Superior temporal gyrus (tissue), 1 donor: Measurements from ENCODE around the gene ULK4.

Source experiments
- DNase-seq: peaks from one replicate; pipeline ENCODE4 v3.0.0-alpha.2; 2016; ENCODE audit errors: extremely low spot score

Gene ULK4

DNA sequence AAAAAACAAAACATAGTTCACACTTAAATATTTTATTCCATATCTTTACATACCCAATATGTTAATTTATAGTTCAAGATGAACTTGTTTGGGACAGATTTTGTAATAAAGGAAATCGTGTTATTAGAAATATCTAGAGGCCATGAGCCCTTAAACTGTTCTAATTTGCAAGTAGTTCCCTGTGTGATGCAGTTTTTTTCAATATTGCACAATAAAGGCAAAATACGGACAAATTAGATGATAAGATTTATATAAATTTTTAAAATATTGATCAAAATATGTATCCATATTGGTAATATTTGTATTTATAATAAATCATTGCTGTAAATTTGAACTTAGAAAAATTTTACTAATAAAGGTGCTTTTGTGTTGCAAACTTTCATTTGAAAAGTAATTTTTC, 738.8 kb downstream of the ULK4 start:
- DNase-seq = no peak

DNA sequence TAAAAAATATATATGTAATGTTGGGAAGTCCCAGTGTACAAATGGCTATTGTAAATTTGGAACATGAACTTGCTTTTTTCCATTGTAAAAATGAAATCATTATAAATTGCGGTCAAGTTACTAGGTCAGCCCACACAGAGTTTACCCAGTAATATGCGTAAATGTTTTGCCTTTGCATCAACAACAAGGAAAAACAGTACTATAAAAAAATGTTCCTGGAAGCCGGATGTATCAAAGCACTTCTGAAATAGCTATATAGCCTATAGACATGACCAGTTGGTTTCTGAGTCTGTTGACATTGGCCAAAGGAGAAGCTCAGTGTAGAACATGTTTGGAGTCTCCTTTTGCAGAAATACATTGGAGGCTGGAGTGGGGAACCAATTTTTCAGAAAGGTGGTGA, 739.4 kb downstream of the ULK4 start:
- no peak for DNase-seq

DNA sequence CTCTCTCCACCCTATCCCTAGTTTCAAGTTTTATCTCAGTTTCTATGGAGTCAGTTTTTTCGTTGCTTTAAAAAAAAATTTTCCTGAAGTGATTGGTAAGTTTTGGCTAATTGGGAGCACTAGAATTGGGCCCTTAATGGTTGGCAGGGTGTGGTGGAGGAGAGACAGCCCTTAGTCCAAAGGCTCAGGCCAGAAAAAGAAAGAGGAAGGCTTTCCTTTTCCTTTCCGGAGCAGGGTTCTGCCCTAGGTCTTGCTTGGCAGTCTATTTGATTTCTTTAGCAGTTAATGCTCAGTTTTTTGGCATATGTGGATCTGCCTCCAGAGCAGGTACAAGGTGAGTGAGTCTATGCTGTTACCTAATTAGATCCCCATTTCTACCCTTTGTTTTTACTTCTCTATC, 739.9 kb downstream of the ULK4 start:
- DNase-seq = no peak

DNA sequence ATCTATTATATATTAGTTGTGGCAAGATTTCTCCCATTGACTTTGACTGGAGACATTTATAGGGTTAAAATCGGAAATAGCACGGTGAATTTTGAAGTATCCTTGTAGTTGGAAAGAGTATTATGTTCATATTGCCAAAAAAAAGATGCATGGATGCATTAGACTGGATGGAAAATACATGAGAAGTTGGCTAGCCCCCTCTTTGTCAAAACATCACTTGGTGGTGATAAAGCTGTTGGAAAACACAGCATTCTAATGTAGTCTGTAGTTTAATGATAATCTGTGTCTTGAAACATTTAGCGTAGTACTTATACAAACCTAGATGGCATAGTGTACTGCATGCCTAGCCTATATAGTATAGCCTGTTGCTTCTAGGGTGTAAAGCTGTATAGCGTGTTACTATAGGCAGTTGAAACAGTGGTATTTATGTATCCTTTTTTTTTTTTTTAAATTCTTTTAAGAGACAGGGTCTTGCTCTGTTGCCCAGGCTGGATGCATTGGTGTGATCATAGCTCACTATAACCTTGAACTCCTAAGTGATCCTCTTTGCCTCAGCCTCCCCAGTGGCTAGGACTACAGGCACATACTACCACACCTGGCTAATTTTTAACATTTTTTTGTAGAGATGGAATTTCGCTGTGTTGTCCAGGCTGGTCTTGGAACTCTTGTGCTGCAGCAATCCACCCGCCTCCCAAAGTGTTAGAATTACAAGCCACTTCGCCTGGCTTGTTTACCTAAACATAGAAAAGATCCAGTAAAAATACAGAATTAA, 740.8 kb downstream of the ULK4 start:
- no peak for DNase-seq

DNA sequence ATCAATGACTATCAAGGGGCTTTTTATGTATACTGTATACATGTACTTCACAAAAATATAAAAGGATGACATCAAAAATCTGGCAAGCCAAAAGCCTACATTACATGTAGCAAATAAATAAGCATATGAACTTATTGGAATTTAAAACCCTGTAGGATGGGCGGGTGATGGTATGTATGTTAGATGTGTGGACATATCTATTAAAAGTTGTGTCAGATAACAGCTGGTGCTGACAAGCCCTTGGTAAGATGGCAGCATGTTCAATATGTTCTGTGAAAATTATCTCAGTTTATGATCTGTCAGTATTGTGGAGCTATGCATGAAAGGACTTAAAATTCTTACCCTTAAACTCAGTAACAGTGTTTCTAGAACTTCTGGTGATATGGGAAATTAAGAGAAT, 742.5 kb downstream of the ULK4 start:
- DNase-seq = no peak

DNA sequence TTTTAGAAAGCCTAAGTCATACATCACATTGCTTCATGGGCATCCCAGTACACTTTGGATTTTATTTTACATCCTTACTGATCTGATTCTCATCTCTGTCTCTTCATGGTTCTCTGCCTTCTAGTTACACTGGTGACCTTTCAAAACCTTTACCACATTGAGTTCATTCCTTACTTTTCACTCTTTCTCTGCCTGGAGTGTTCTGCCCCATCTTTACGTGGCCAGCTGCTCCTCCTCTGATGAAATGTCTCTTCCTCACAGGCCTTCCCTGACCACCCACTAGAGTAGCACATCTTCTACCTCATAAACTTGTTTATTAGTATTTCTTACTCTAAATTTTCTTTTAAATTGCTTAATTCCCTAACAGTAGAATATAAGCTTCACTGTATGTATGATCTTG, 744.9 kb downstream of the ULK4 start:
- no peak for DNase-seq

DNA sequence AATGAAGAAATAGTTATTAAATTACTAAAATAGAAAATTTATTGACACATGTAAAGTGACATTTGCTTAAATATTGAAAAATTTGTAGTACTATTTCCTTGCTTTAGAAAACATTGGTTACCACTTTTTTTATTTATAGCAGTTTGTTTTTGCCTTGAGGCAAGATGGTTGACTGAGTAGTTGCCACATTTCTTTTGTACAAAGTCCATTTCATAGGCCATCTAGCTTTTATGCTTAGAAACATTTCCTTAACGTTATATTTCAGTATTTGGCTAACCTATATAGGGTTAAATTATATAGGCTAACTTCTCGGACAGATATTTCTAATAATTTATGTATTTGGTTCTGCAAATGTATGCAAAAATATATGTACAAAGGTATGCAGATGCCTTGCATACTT, 745.5 kb downstream of the ULK4 start:
- DNase-seq = no peak

DNA sequence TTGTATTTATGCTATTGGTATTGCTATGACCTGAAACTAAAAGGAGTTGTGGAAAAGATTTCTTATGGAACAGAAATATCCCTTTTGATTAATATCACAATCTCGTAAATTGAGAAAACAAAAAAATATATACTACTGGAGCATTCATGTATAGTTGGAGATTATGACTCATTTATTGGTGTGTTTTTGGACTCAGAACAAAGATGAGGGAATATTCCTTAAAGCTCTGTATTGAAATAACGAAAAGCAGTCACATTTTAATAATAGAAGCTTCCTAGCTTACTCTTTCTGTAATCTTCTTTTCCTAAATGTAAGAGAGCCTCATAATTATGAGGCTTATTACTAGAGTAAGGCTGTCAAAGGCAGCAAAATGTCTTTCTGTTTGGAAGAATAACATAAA, 748.3 kb downstream of the ULK4 start:
- no peak for DNase-seq

DNA sequence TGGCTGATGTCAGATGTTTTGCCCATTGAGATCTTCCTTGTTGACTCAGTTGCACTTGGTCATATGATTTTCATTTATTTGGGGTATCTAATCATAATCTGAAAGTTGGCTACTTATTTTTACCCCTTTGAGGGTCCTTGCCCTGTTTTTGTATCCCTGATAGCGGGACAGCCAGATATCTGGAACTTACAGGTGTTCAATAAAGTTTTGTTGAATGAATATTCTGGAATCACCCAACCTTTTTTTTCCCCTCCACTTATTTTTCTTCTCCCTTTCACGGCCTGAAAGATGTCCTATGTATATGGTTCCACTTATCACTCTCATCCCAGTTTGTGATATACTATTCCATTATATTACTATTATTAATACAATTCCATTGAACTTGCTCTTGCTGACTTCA, 749.8 kb downstream of the ULK4 start:
- DNase-seq = no peak

DNA sequence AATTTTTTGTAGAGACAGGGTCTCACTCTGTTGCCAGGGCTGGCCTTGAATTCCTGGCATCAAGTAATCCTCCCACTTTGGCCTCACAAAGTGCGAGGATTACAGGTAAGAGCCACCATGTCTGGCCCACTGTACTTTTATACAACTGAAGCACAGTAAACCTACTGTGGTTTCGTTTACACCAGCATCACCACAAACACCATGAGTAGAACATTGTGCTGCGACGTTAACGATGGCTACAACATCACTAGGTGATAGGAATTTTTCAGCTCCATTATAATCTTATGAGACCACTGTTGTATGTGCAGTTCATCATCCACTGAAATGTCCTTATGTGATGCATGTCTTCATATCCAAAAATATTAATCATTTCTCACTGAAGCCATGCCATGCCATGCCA, 750.9 kb downstream of the ULK4 start:
- DNase-seq = no peak

DNA sequence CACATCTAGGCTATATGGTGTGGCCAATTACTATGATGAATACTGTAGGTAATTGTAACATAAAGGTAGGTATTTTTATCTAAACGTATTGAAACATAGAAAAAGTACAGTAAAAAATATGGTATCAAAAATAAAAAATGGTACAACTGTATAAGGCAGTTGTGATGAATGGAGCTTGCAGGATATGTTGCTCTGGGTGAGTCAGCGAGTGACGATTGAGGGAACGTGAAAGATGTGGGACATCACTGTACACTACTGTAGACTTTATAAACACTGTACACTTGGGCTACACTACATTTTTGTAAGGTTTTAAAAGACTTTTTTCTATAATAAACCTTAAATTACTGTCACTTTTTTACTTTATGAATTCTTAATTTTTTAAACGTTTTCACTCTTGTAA, 752.3 kb downstream of the ULK4 start:
- DNase-seq = no peak

DNA sequence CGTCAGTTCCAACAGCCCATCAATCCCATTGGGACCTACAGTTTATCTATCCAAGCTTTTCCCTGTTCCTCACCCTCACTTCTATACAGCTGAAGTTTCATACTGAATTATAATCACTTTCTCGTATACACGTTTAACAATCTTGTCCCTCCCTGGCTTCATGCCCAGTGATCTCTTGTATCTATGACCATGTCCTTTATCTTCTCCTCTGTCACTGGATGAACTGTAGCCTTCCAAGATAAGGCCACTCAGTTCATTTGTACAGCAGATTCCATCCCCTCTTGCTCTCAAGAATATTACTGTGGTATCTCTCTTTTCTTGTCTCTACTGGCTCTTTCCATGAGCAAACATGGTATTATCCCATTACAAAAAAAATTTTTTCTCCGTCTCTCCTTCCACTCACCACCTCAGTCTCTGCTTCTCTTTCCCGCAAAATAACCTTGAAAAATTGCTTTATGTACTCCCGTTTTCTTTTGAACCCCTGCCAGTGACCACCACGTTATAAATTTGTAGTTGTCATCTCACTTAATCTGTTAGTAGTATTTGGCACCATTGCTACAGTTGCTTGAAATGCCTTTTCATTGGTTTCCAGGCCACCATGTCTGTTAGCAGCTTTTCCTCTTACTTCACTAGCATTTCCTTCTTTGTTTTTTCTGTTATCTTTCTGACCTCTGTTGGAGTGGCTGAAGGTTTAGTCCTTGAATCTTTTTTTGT, 753.2 kb downstream of the ULK4 start:
- DNase-seq = no peak

DNA sequence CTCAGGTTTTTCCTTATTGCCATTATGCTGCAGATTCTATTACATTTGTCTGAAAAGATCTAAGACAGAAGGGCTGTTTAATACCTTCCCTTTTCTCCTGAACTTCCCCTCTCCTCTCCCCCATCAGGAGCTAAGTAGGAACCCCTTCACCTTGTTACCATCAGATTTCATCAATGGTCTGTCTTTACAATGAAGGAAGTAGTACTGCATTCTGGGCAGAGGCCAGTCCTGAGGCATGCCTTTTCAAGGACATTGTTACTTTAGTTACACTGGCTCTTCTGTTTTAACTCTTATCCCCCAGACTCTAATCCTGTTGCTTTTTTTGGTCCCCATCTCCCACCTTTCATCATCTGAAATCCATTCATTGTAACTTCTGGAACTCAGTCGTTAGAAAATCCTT, 754.5 kb downstream of the ULK4 start:
- no peak for DNase-seq

DNA sequence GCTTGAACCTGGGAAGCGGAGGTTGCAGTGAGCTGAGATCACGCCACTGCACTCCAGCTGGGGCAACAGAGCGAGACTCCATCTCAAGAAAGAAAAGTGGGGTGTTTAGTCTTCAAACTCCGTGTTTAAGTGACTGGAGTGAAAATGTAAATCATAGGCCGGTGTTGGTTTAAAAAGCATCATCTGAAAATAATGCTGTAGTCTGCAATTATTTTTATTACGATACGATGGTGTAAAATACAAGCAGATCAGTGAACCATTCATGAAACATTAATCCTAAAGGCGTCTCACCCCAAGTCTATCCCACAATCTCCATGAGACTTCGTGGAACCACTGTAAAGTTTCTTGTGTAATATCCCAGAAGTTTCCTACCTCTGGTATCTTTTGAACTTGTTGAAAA, 756.3 kb downstream of the ULK4 start:
- DNase-seq = no peak

DNA sequence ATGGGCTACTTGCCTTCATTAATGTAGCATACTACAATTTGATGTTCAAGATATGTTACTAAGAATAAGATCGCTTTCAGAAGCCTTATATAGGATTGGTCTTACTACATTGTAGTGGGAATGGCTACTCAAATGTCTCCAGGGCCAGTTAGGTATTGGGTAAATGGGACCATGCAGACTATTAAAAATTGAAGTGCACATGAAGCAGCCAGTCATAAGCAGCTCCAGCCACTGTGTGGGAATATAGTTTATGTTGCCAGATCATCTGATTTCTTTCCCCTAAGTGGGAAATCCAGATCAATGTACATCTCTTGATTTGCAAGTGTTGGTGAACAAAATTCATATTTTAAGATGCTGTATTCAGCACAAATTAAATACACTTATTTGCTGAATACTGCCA, 757.5 kb downstream of the ULK4 start:
- no peak for DNase-seq

DNA sequence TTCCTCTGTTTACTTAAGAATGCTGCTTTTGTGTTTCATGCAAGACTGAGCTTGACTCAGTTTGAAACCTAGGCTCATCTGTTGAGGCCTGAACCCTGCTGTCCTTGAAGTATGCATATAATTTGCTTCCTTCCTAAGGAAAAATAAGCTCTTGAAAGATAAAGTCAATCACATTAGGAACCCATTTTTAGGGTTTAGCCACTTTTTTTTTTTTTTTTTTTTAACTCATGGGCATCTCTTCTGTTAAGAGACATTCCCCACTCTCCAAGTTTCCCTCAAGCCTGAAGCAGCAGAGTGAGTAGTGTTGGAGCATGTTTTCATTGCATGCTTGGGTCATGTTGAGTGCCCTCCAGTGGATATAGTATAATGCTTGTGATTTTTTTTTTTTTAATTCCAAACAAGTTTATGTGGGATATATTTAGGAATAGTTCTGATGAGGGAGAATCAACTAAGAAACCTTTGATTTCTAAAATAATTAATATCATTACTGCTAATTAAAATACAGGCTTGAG, 759.0 kb downstream of the ULK4 start:
- peak; percentile 64 for DNase-seq

DNA sequence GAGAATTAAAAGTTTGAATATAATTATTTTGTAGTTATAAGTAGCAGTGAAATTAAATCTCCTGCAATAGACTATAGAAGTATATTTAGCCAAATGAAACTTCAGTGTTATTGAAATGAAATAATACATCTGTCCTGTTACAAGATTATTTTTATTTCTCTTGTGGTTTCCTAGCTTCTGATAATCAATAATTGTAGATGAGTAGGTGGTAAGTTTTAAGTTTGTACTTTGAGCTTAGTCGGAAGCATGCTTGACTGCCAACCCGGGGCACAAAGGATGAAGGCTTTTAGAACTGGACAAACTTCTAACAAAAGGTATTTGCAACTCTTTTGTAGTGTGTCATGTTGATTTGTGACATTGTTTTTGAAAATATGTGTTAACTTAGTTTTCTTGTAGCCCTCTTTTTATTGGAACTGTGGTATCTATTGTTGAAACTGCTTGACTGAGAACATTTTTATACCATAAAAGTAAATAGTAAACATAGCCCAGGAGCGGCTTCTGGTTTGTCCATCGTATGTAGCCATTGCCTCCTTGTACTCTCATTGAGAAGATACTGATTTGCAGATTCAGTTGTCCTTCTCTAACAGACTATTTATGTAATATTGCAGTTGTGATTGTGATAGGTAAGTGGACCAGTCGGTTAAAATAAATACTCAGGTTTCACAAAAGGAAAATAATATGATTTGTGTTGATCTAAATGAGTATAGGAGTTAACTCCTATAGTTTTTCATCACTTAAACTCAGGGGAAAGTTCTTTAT, 759.6 kb downstream of the ULK4 start:
- no peak for DNase-seq

DNA sequence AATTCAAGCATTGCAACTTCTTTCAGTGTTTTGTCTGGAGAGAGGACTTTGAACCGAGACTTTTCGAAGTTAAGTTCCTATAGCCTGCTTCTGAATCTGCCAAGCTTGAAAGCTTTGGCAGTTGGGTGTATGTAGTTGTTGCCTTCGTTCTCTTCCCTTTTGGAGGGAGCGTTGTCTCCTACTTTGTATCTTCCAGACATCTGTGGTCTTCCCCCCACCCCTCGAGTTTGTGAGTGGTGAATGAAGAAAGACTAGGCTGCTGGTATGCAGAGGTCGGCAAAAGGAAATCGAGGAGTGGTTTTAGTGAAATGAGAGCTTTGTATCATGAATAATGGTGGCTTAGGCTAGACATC, 761.3 kb downstream of the ULK4 start:
- DNase-seq = peak; percentile 55

DNA sequence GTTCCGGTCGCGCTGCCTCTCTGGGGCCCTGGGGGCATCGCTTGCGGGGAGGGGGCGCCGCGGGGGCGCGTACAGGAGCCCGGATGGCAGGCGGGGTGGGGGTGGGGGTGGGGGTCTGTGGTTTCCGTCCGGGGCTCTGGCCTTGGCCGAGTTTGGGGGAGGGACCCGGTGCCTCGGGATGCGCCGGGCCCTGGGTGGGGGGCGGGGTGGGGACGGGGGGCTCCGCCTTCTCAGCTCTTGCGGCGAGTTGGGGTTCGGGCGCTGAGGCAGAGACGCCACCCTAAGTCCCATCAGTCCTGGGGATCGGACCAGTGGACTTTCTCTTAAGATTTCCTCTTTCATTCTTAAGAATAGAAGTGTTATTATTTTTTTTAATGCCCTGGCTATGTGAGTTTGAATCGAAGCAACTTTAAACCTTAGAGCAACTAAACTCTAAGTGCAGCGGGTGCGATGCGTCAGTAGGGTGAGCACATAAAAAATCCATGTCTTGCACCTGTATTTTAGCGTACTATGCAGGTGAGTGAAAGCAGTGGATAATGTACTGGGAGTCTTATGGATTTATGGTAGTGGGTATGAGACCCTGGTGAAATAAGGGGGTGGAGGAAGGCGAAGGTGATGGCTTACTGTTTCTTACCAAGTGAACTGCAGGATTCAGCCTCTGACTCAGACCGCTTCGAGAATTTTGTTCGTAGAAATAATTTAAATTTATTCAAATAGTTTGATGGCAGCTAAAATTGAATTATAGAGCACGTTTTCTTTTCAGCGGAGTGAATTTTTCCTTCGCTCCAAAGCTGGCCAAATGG, 761.8 kb downstream of the ULK4 start:
- peak; percentile 56 for DNase-seq

DNA sequence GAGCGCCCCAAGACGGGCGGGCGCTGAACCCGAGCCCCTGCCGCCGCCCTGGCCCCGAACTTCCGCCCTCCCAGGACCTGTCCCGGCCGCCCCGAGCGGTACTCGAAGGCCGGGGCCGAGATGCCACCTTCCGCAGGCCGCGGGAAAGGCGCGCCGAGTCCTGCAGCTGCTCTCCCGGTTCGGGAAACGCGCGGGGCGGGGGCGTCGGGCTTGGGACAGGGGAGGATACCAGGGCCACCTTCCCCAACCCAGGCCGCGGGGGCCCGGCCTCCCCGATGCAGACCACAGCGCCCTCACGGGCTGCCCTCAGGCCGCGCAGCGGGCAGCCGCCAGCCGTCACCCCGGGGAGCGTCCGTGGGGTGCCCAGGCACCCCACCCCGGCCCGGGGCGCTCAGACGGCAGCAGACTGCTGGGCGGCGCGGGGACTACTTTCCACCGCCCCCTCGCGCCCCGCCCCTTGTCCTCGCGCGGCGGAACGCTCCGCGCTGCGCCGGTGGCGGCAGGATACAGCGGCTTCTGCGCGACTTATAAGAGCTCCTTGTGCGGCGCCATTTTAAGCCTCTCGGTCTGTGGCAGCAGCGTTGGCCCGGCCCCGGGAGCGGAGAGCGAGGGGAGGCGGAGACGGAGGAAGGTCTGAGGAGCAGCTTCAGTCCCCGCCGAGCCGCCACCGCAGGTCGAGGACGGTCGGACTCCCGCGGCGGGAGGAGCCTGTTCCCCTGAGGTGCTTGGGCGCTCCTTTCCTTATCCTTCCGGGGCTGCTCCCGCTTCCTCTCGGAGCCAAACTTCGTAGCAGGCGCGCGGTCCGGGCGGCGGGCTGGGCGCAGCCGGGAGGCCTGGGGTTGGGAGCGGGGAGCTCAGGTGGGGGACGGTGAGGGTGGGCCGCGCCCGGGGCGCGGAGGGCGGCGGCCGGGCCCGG, 762.7 kb downstream of the ULK4 start, which contains the start of gene CTNNB1:
Gene CTNNB1 (plus strand): TSS at position 556 of the 916 bp plus-strand sequence. CDS start 24,564 bp downstream, outside the sequence.
- DNase-seq = peak; percentile 94

DNA sequence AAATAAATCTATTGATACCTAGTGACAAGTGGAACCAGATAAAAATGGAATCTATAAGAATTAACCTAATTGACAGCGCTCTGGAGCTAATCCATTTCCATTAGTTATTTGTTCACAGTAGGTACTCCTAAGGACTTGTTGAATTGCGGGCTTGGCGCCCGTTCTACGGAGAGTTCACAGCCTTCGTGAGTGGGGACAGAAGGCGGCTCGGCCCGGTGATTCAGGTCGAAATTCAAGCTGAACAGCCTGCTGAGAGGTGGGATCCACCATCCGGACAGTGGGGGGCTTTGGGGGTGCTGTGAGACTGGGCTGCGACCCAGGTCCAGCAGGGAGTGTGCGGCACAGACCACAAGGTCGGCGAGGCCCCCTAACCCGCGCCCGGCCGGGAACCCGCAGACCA, 763.4 kb downstream of the ULK4 start:
- DNase-seq = peak; percentile 48
